GM18508 (cell line): ENCODE measurements around the gene MMP24OS.
"Not testable (repeated sequence)": the region's sequence is repeated elsewhere in the genome, so short reads cannot be mapped to it uniquely, and the experiment has no call there.

Experiments used
- ATAC-seq: cut with Tn5 transposase; IDR thresholded peaks from one replicate; pipeline ENCODE4 v1.9.1; 2021; ENCODE audit warnings: moderate number of reproducible peaks; ENCODE audit not compliant: insufficient read depth, unreplicated experiment

The MMP24OS gene

GRCh38 chr20:35280523-35280922, 2.6 kb upstream of the MMP24OS start:
- no peak for ATAC-seq

GRCh38 chr20:35279533-35280174, 1.7 kb upstream of the MMP24OS start:
- no peak for ATAC-seq

GRCh38 chr20:35279040-35279439, 1.1 kb upstream of the MMP24OS start:
- ATAC-seq: no peak

- ATAC-seq: no peak
These were observed 795 bp downstream of the MMP24OS start for GRCh38 chr20:35277127-35277526.

GRCh38 chr20:35276408-35276807, 1.5 kb downstream of the MMP24OS start:
- ATAC-seq: no peak

- ATAC-seq: no peak
These were observed 2.1 kb downstream of the MMP24OS start for GRCh38 chr20:35275741-35276251.

- ATAC-seq: no peak
These were observed 3.5 kb downstream of the MMP24OS start for GRCh38 chr20:35274172-35275092.

GRCh38 chr20:35273449-35274171, 4.3 kb downstream of the MMP24OS start:
- ATAC-seq: no peak

- no peak for ATAC-seq
These were observed 6.0 kb downstream of the MMP24OS start for GRCh38 chr20:35271904-35272303.

- no peak for ATAC-seq
These were observed 6.6 kb downstream of the MMP24OS start for GRCh38 chr20:35271073-35271882.

- no peak for ATAC-seq
These were observed 7.7 kb downstream of the MMP24OS start for GRCh38 chr20:35270021-35270902.

GRCh38 chr20:35269055-35269781, 8.7 kb downstream of the MMP24OS start:
- no peak for ATAC-seq

- no peak for ATAC-seq
These were observed 10.8 kb downstream of the MMP24OS start for GRCh38 chr20:35267092-35267491.

GRCh38 chr20:35264755-35265154, 13.2 kb downstream of the MMP24OS start:
- no peak for ATAC-seq

- no peak for ATAC-seq
These were observed 14.2 kb downstream of the MMP24OS start for GRCh38 chr20:35263532-35264341.

GRCh38 chr20:35262731-35263531, 15.0 kb downstream of the MMP24OS start:
- not testable (repeated sequence) for ATAC-seq

- ATAC-seq: not testable (repeated sequence)
These were observed 15.6 kb downstream of the MMP24OS start for GRCh38 chr20:35262321-35262720.
